Loucy (cell line): ENCODE results near the gene TUB.

Experiments used
- CTCF ChIP-seq: fragments of 200-600 bp; sonication (generic); conservative IDR thresholded peaks from 2 replicates; pipeline ENCODE4 v1.5.1; 2014; ENCODE audit warnings: mild to moderate bottlenecking, antibody characterized with exemption, low read length
- EZH2phosphoT487 ChIP-seq: fragments of 200-600 bp; IDR thresholded peaks from 2 replicates; pipeline ENCODE4 v1.6.1; 2018; ENCODE audit warnings: antibody characterized with exemption, mild to moderate bottlenecking, moderate library complexity, borderline replicate concordance

DNA sequence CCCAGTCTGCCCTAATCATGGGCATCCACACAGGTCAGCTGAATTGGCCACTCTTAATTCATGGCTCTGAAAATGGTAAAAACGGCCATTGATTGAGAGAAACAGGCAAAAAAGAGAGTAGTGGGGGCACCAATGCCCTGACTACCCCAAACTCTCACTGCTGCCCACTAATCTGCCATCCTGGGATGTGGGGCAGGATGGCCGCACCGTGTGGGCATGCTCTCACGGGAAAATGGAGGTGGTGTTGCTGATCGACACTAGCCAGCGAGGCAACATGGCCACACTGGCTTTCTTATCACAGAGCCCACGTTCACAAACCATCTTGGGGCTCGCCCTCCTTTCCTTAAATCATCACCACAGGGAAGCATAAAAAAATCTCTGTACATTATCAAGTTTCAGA, 11.2 kb upstream of the TUB start:
- TF ChIP-seq CTCF (no peak), EZH2phosphoT487 (no peak)
